ENCODE data around the gene VPS35L.
A peak's percentile ranks its signal among the peaks of the same experiment; 100 is the strongest.

VPS35L gene

GRCh38 chr16:19522760-19523159 lies 32.7 kb upstream of the VPS35L start:
- CTCF ChIA-PET, result no interaction called here
- no peak for TF ChIP-seq CTCF (conservative IDR thresholded peaks at IDR 0.05; ENCODE audit: low read depth)
- peak overlapping the region; percentile 40; the same call in 1 of the 2 replicates for H3K27ac ChIP-seq
- no peak for DNase-seq (ENCODE audit: low spot score)
- POLR2A ChIA-PET (ENCODE audit: low non-redundant PET), result no interaction called here

GRCh38 chr16:19523184-19523558 lies 32.3 kb upstream of the VPS35L start:
- DNase-seq (ENCODE audit: low spot score), result no peak
- H3K27ac ChIP-seq, result peak overlapping the region; percentile 40; the same call in 1 of the 2 replicates
- ChIA-PET POLR2A (ENCODE audit: low non-redundant PET) (no interaction called here), CTCF (no interaction called here)
- no peak for TF ChIP-seq CTCF (conservative IDR thresholded peaks at IDR 0.05; ENCODE audit: low read depth)

- ChIA-PET CTCF (interaction anchor here (0.6 to 0.7 kb wide), 2 partner anchors 165 to 436 kb away, joined by 3 to 4 read pairs; no protein-coding TSS in a partner anchor), POLR2A (ENCODE audit: low non-redundant PET) (no interaction called here)
- peak; percentile 94 for DNase-seq (ENCODE audit: low spot score)
- no peak for TF ChIP-seq CTCF (conservative IDR thresholded peaks at IDR 0.05; ENCODE audit: low read depth)
- peak within 1 kb of the TSS; percentile 79 for H3K27ac ChIP-seq
Observed at GRCh38 chr16:19523559-19524355, 31.7 kb upstream of the VPS35L start, which contains the start of gene CCP110. Gene CCP110 (plus strand): TSS chr16:19523942. CDS start chr16:19527882, 3,940 bp downstream.

- peak; percentile 17 for DNase-seq (ENCODE audit: low spot score)
- CTCF ChIA-PET, result interaction anchor here (0.6 to 1.1 kb wide), 4 partner anchors 15 to 436 kb away, joined by 3 to 5 read pairs (median 4); no protein-coding TSS in a partner anchor
- POLR2A ChIA-PET (ENCODE audit: low non-redundant PET), result no interaction called here
- peak overlapping the region; percentile 79 for H3K27ac ChIP-seq
- TF ChIP-seq CTCF (conservative IDR thresholded peaks at IDR 0.05; ENCODE audit: low read depth), result no peak
Observed at GRCh38 chr16:19524356-19524615, 31.2 kb upstream of the VPS35L start.

- DNase-seq (ENCODE audit: low spot score), result peak; percentile 32
- CTCF ChIA-PET, result interaction anchor here (0.6 to 1.1 kb wide), 4 partner anchors 14 to 437 kb away, joined by 3 to 5 read pairs (median 4); no protein-coding TSS in a partner anchor
- POLR2A ChIA-PET (ENCODE audit: low non-redundant PET), result no interaction called here
- TF ChIP-seq CTCF (conservative IDR thresholded peaks at IDR 0.05; ENCODE audit: low read depth), result no peak
- peak overlapping the region; percentile 79 for H3K27ac ChIP-seq
Observed at GRCh38 chr16:19524616-19525384, 30.7 kb upstream of the VPS35L start.

- TF ChIP-seq CTCF (conservative IDR thresholded peaks at IDR 0.05; ENCODE audit: low read depth), result no peak
- ChIA-PET POLR2A (ENCODE audit: low non-redundant PET) (no interaction called here), CTCF (interaction anchor here (1.1 kb wide), 1 partner anchor 14 kb away, joined by 5 read pairs; no protein-coding TSS in a partner anchor)
Observed at GRCh38 chr16:19525385-19525723, 30.1 kb upstream of the VPS35L start.

More at GRCh38 chr16:19525385-19525723, 30.1 kb upstream of the VPS35L start:
- no peak for DNase-seq (ENCODE audit: low spot score)
- no peak overlapping the region for H3K27ac ChIP-seq
